Measurements from ENCODE around the gene RIT2. TPM values are rescaled to one million over a fixed set of nuclear protein-coding genes. Genes with fewer than 3 reads are reported as not detected.

The RIT2 gene
- total and polyA plus RNA-seq, 4 experiments from 2014 or later: not detected

DNA sequence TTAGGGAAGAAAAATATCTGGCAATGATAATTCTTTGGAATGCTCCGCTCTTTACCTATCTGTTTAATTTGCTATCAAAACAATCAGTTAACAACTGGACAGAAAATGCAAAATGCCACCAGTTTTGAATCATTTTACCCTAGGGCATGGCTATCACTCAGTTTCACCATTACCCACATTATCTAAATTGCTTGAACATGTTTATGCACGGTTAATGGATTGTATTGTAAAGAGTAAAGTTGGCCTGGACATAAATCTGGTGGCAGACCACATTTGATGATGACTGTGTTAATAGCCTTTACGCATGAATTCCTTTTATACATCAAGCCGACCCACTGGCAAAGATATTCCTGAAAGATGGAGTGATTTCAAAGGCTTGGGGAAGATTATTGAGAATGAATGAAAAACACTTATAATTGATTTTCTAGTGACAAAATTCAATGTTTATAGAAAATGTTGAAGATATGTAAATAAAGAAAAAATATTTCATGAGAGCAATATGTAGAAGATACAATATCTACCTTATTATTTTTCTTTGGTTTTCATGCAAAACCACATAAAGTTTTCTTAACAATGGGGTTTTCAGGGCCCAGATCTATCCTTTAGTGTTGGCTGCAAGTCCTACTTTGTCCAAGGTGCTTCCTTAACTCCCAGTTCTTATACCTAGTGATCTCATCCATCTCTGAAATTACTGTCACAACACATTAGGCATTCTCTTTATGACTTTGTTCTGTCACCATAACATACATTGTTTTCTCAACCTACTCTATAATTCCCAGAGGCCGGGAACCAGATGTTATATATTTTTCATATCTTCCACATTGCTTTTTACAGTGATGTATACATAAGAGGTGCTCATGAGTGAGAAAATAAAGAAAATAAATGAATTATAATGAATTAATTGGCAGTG, 265.1 kb downstream of the RIT2 start:
- POLR2A ChIA-PET (ENCODE audit: partially characterized antibody): no interaction called here
- H3K4me3 Mint-ChIP-seq: no peak overlapping the region
- H3K9me3 ChIP-seq (ENCODE audit: control insufficient read depth in 1 of 2, low read length in 2 of 2): no peaks in the 10 kb centered on the region
- no peak overlapping the region for H3K4me3 ChIP-seq (ENCODE audit: low read length in 2 of 2)
- no peaks in the 10 kb centered on the region for H3K4me1 ChIP-seq (ENCODE audit: insufficient read depth, low read length)
- CTCF ChIA-PET (ENCODE audit: partially characterized antibody): no interaction called here
- H3K27ac ChIP-seq (ENCODE audit: low read depth, low read length): no peak overlapping the region
- no peaks in the 10 kb centered on the region for H3K27me3 Mint-ChIP-seq
- H3K27ac Mint-ChIP-seq: no peak overlapping the region
- H3K9me3 Mint-ChIP-seq: peaks cover 0 to 8% (median 3%) of the 10 kb centered on the region in 8 donors
- H3K27me3 ChIP-seq (ENCODE audit: insufficient read depth, low read length): no peaks in the 10 kb centered on the region
- DNase-seq: no peak
- H3K36me3 Mint-ChIP-seq: no peaks in the 10 kb centered on the region
- intact Hi-C loops (cut with micrococcal nuclease): no loop called here
- H3K36me3 ChIP-seq (ENCODE audit: insufficient read depth, low read length): no peaks in the 10 kb centered on the region
- H3K4me1 Mint-ChIP-seq: no peaks in the 10 kb centered on the region

GRCh38 chr18:42839408-42839807, 276.1 kb downstream of the RIT2 start:
- H3K4me3 Mint-ChIP-seq: no peak overlapping the region

GRCh38 chr18:42838546-42839145, 276.8 kb downstream of the RIT2 start:
- H3K27me3 Mint-ChIP-seq: no peaks in the 10 kb centered on the region
- H3K4me3 Mint-ChIP-seq: no peak overlapping the region
- ChIA-PET POLR2A (ENCODE audit: partially characterized antibody) (no interaction called here), CTCF (ENCODE audit: partially characterized antibody) (no interaction called here)
- H3K4me1 Mint-ChIP-seq: no peaks in the 10 kb centered on the region
- no peaks in the 10 kb centered on the region for H3K27me3 ChIP-seq (ENCODE audit: insufficient read depth, low read length)
- DNase-seq: no peak
- no peaks in the 10 kb centered on the region for H3K4me1 ChIP-seq (ENCODE audit: insufficient read depth, low read length)
- H3K9me3 Mint-ChIP-seq: peaks cover 4 to 33% (median 12%) of the 10 kb centered on the region in 8 donors
- H3K9me3 ChIP-seq (ENCODE audit: control insufficient read depth in 1 of 2, low read length in 2 of 2): no peaks in the 10 kb centered on the region
- no peak overlapping the region for H3K27ac ChIP-seq (ENCODE audit: low read depth, low read length)
- no peak overlapping the region for H3K27ac Mint-ChIP-seq
- intact Hi-C loops (cut with micrococcal nuclease): no loop called here
- H3K36me3 ChIP-seq (ENCODE audit: insufficient read depth, low read length): no peaks in the 10 kb centered on the region
- no peak overlapping the region for H3K4me3 ChIP-seq (ENCODE audit: low read length in 2 of 2)
- no peaks in the 10 kb centered on the region for H3K36me3 Mint-ChIP-seq

More at GRCh38 chr18:42839408-42839807, 276.1 kb downstream of the RIT2 start:
- ChIA-PET POLR2A (ENCODE audit: partially characterized antibody) (no interaction called here), CTCF (ENCODE audit: partially characterized antibody) (no interaction called here)
- Mint-ChIP-seq H3K4me1 (no peaks in the 10 kb centered on the region), H3K27me3 (no peaks in the 10 kb centered on the region), H3K27ac (no peak overlapping the region), H3K9me3 (peaks cover 4 to 34% (median 16%) of the 10 kb centered on the region in 8 donors), H3K36me3 (no peaks in the 10 kb centered on the region)
- H3K36me3 ChIP-seq (ENCODE audit: insufficient read depth, low read length): no peaks in the 10 kb centered on the region
- DNase-seq: no peak
- H3K27ac ChIP-seq (ENCODE audit: low read depth, low read length): no peak overlapping the region
- no peaks in the 10 kb centered on the region for H3K9me3 ChIP-seq (ENCODE audit: control insufficient read depth in 1 of 2, low read length in 2 of 2)
- no peak overlapping the region for H3K4me3 ChIP-seq (ENCODE audit: low read length in 2 of 2)
- H3K27me3 ChIP-seq (ENCODE audit: insufficient read depth, low read length): no peaks in the 10 kb centered on the region
- no peaks in the 10 kb centered on the region for H3K4me1 ChIP-seq (ENCODE audit: insufficient read depth, low read length)
- intact Hi-C loops (cut with micrococcal nuclease): no loop called here

DNA sequence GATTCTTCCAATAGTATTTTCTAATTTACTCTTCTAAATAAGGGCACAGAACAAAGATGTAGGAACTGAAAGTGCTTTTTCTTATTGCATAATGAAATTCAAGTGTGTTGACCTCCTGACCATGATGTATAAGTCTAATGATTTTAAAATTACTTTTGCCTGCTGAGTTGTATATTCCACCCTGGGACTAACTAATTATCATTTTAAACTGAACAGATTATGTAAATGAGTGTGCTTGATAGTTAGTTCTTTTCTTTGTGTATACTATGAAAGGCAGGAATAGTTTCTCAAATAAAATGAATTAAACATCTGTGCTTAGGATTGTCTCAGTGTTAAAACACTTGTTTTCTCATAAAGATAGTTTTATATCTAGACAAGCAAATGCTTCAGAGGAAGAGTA, 284.5 kb downstream of the RIT2 start:
- POLR2A ChIA-PET (ENCODE audit: partially characterized antibody): no interaction called here
- H3K4me1 Mint-ChIP-seq: no peaks in the 10 kb centered on the region
- no peak overlapping the region for H3K4me3 Mint-ChIP-seq

DNA sequence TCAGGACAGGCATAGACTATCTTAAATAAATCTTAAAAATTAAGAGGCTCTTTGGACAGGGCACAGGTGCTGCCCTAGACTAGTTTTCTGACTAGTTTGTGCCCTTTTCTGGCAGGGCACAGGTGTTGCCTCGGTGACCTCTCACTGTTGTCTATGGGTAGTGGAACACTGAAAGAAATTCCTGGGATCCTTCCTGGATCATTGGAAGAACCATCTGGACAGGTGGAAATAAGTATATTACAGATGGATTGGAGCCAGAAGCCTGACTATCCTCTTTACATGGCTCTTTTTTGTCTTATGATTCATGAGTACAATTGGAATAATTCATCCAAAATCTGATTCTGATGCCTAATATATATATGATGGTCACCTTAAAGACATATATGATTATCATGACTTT, 286.6 kb downstream of the RIT2 start:
- Histone ChIP-seq H3K27me3 (ENCODE audit: insufficient read depth, low read length) (no peaks in the 10 kb centered on the region), H3K36me3 (ENCODE audit: insufficient read depth, low read length) (no peaks in the 10 kb centered on the region), H3K4me3 (ENCODE audit: low read length in 2 of 2) (no peak overlapping the region), H3K4me1 (ENCODE audit: insufficient read depth, low read length) (no peaks in the 10 kb centered on the region), H3K9me3 (ENCODE audit: control insufficient read depth in 1 of 2, low read length in 2 of 2) (no peaks in the 10 kb centered on the region), H3K27ac (ENCODE audit: low read depth, low read length) (no peak overlapping the region)
- Mint-ChIP-seq H3K4me1 (no peaks in the 10 kb centered on the region), H3K27me3 (no peaks in the 10 kb centered on the region), H3K27ac (no peak overlapping the region), H3K36me3 (no peaks in the 10 kb centered on the region), H3K4me3 (no peak overlapping the region), H3K9me3 (peaks cover 0 to 25% (median 4%) of the 10 kb centered on the region in 8 donors)
- ChIA-PET CTCF (ENCODE audit: partially characterized antibody) (no interaction called here), POLR2A (ENCODE audit: partially characterized antibody) (no interaction called here)
- intact Hi-C loops (cut with micrococcal nuclease): no loop called here
- no peak for DNase-seq

More for the DNA sequence above, 284.5 kb downstream of the RIT2 start:
- H3K9me3 Mint-ChIP-seq: peaks cover 0 to 21% (median 4%) of the 10 kb centered on the region in 8 donors
- no peak overlapping the region for H3K27ac Mint-ChIP-seq
- intact Hi-C loops (cut with micrococcal nuclease): no loop called here
- no peak overlapping the region for H3K4me3 ChIP-seq (ENCODE audit: low read length in 2 of 2)
- no peaks in the 10 kb centered on the region for H3K9me3 ChIP-seq (ENCODE audit: control insufficient read depth in 1 of 2, low read length in 2 of 2)
- H3K36me3 Mint-ChIP-seq: no peaks in the 10 kb centered on the region
- H3K27me3 ChIP-seq (ENCODE audit: insufficient read depth, low read length): no peaks in the 10 kb centered on the region
- no peak for DNase-seq
- CTCF ChIA-PET (ENCODE audit: partially characterized antibody): no interaction called here
- no peaks in the 10 kb centered on the region for H3K4me1 ChIP-seq (ENCODE audit: insufficient read depth, low read length)
- no peak overlapping the region for H3K27ac ChIP-seq (ENCODE audit: low read depth, low read length)
- no peaks in the 10 kb centered on the region for H3K36me3 ChIP-seq (ENCODE audit: insufficient read depth, low read length)
- H3K27me3 Mint-ChIP-seq: no peaks in the 10 kb centered on the region

DNA sequence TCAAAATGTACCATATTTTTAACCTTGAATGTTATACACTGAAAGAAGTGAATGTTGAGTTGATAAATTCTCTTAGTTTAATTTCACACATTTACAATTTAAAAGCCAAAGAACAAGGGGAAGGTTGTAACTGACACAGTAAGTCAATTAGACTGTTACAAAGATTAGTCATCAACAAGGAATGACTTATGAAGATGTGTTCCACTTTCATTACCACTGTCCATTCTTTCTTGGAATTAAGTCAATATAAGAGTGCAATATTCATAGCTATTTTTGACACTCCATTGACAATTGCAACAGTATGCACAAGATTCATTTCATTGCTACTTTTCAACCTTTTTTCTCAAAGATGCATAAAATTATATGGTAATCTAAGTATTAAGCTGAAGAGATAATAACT, 291.3 kb downstream of the RIT2 start:
- H3K9me3 Mint-ChIP-seq: peaks cover 2 to 27% (median 6%) of the 10 kb centered on the region in 8 donors
- no peaks in the 10 kb centered on the region for H3K27me3 Mint-ChIP-seq
- no peak overlapping the region for H3K4me3 Mint-ChIP-seq
- Histone ChIP-seq H3K27ac (ENCODE audit: low read depth, low read length) (no peak overlapping the region), H3K9me3 (ENCODE audit: control insufficient read depth in 1 of 2, low read length in 2 of 2) (no peaks in the 10 kb centered on the region), H3K4me3 (ENCODE audit: low read length in 2 of 2) (no peak overlapping the region), H3K4me1 (ENCODE audit: insufficient read depth, low read length) (no peaks in the 10 kb centered on the region), H3K27me3 (ENCODE audit: insufficient read depth, low read length) (no peaks in the 10 kb centered on the region), H3K36me3 (ENCODE audit: insufficient read depth, low read length) (no peaks in the 10 kb centered on the region)
- POLR2A ChIA-PET (ENCODE audit: partially characterized antibody): no interaction called here
- H3K27ac Mint-ChIP-seq: no peak overlapping the region
- H3K4me1 Mint-ChIP-seq: no peaks in the 10 kb centered on the region
- H3K36me3 Mint-ChIP-seq: no peaks in the 10 kb centered on the region
- CTCF ChIA-PET (ENCODE audit: partially characterized antibody): no interaction called here
- no peak for DNase-seq
- intact Hi-C loops (cut with micrococcal nuclease): no loop called here

- ChIA-PET POLR2A (ENCODE audit: partially characterized antibody) (no interaction called here), CTCF (ENCODE audit: partially characterized antibody) (no interaction called here)
- H3K27ac Mint-ChIP-seq: no peak overlapping the region
- H3K36me3 Mint-ChIP-seq: no peaks in the 10 kb centered on the region
- H3K9me3 Mint-ChIP-seq: peaks cover 2 to 27% (median 6%) of the 10 kb centered on the region in 8 donors
- Histone ChIP-seq H3K4me1 (ENCODE audit: insufficient read depth, low read length) (no peaks in the 10 kb centered on the region), H3K4me3 (ENCODE audit: low read length in 2 of 2) (no peak overlapping the region), H3K9me3 (ENCODE audit: control insufficient read depth in 1 of 2, low read length in 2 of 2) (no peaks in the 10 kb centered on the region), H3K36me3 (ENCODE audit: insufficient read depth, low read length) (no peaks in the 10 kb centered on the region), H3K27me3 (ENCODE audit: insufficient read depth, low read length) (no peaks in the 10 kb centered on the region), H3K27ac (ENCODE audit: low read depth, low read length) (no peak overlapping the region)
- intact Hi-C loops (cut with micrococcal nuclease): no loop called here
- no peaks in the 10 kb centered on the region for H3K27me3 Mint-ChIP-seq
- DNase-seq: no peak
- no peaks in the 10 kb centered on the region for H3K4me1 Mint-ChIP-seq
- H3K4me3 Mint-ChIP-seq: no peak overlapping the region
Measured at GRCh38 chr18:42822711-42823110, 292.8 kb downstream of the RIT2 start.
